ENCODE data around the gene CHRND. TPM values are rescaled to one million over a fixed set of nuclear protein-coding genes. Genes with fewer than 3 reads are reported as not detected.

The CHRND gene
- total and polyA plus RNA-seq, 2 of the 4 experiments (the other 2 are of a cell fraction): not detected

DNA sequence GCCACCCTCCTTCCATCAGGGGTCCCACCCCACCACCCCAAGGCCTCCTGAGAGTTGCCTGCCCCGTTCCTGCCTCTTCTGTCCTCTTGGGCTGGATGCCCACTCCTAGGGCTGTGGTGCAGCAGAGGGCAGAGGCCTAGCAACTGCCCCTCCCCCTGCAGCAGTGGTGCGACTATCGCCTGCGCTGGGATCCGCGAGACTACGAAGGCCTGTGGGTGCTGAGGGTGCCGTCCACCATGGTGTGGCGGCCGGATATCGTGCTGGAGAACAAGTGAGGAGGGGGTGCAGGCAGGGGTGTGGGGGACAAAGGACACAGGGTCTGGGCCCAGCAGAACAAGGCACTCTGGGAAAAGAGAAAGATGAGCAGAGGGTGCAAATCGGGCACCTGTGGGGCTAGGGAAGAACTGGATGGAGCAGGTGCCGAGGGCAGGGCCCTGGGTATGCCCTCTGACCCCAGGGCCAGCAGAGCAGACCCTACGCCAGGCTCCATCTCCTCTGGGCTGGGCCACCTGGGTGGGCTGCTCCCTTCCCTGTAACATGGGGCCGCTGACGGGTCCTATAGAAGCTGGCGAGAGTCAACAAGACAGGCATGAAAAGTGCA is 14.6 kb downstream of the CHRND start:
- H2BK5ac ChIP-seq (ENCODE audit: low read depth, low read length, poor library complexity, severe bottlenecking): no peak overlapping the region
- intact Hi-C loops (cut with micrococcal nuclease): no loop called here
- H3K23ac ChIP-seq (ENCODE audit: low read depth, low read length): no peak overlapping the region
- no peak overlapping the region for H4K91ac ChIP-seq (ENCODE audit: insufficient read depth, low read depth, low read length)
- no peaks in the 10 kb centered on the region; the same call in 1 of the 2 replicates for H3K4me1 ChIP-seq (ENCODE audit: control insufficient read depth, insufficient read depth, low read length)
- TF ChIP-seq, protein P1, sequence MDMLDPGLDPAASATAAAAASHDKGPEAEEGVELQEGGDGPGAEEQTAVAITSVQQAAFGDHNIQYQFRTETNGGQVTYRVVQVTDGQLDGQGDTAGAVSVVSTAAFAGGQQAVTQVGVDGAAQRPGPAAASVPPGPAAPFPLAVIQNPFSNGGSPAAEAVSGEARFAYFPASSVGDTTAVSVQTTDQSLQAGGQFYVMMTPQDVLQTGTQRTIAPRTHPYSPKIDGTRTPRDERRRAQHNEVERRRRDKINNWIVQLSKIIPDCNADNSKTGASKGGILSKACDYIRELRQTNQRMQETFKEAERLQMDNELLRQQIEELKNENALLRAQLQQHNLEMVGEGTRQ (IDR thresholded peaks at IDR 0.05; ENCODE audit: low read depth, low read length): no peak
- TF ChIP-seq MAFK (IDR thresholded peaks at IDR 0.05; ENCODE audit: low read depth, low read length): no peak
- TF ChIP-seq CEBPB (IDR thresholded peaks at IDR 0.05; ENCODE audit: low read depth, low read length): no peak
- TF ChIP-seq MAZ (IDR thresholded peaks at IDR 0.05; ENCODE audit: borderline replicate concordance, low read depth, low read length): no peak
- no peak for TF ChIP-seq BHLHE40 (IDR thresholded peaks at IDR 0.05; ENCODE audit: low read depth, low read length)
- TF ChIP-seq CHD1 (IDR thresholded peaks at IDR 0.05; ENCODE audit: low read depth, low read length): no peak
- TF ChIP-seq POLR2A (IDR thresholded peaks at IDR 0.05; ENCODE audit: low read depth, low read length): no peak
- TF ChIP-seq SMC3 (IDR thresholded peaks at IDR 0.05; ENCODE audit: low read depth, low read length): no peak
- no peak for TF ChIP-seq FOS (IDR thresholded peaks at IDR 0.05; ENCODE audit: low read depth, low read length)
- TF ChIP-seq, protein P2, sequence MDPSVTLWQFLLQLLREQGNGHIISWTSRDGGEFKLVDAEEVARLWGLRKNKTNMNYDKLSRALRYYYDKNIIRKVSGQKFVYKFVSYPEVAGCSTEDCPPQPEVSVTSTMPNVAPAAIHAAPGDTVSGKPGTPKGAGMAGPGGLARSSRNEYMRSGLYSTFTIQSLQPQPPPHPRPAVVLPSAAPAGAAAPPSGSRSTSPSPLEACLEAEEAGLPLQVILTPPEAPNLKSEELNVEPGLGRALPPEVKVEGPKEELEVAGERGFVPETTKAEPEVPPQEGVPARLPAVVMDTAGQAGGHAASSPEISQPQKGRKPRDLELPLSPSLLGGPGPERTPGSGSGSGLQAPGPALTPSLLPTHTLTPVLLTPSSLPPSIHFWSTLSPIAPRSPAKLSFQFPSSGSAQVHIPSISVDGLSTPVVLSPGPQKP (IDR thresholded peaks at IDR 0.05; ENCODE audit: borderline replicate concordance, low read depth, low read length): no peak
- no peak for TF ChIP-seq NFE2L2 (IDR thresholded peaks at IDR 0.05; ENCODE audit: low read depth, low read length)
- TF ChIP-seq MXI1 (IDR thresholded peaks at IDR 0.05; ENCODE audit: borderline replicate concordance, low read depth, low read length): no peak
- no peak for TF ChIP-seq RAD21 (IDR thresholded peaks at IDR 0.05; ENCODE audit: low read length)
- TF ChIP-seq CTCF (conservative IDR thresholded peaks at IDR 0.05; ENCODE audit: low read depth, low read length): no peak
- TF ChIP-seq RCOR1 (IDR thresholded peaks at IDR 0.05; ENCODE audit: insufficient replicate concordance, low read length): no peak
- in situ Hi-C loops (cut with MboI; ENCODE audit: low sequenced_read_pairs): no loop called here
- H4K5ac ChIP-seq (ENCODE audit: low read depth, low read length): no peak overlapping the region
- H3K27ac ChIP-seq (ENCODE audit: insufficient read depth, low read length): no peak overlapping the region
- H2AK5ac ChIP-seq (ENCODE audit: low read depth, low read length): no peak overlapping the region
- H3K9me1 ChIP-seq (ENCODE audit: insufficient read depth, low read length): 0 out of 2 replicates have a peak, but pooled peaks cover 5% of the 10 kb centered on the region
- no peaks in the 10 kb centered on the region for H3K79me1 ChIP-seq (ENCODE audit: low read depth in 1 of 2, low read length in 2 of 2)
- 90% methylated on average over 7 of the region's 17 CpGs; no CpG with 5 or more reads in 1 of the 2 experiments for WGBS, 2 experiments (ENCODE audit: extremely low coverage in 2 of 2, insufficient read length in 1 of 2)
- H2AFZ ChIP-seq (replicated peaks; ENCODE audit: low read length, poor library complexity): no peak overlapping the region
- ChIA-PET POLR2A (ENCODE audit: unreplicated experiment) (no interaction called here), CTCF (no interaction called here)
- no peak overlapping the region for H2BK20ac ChIP-seq (ENCODE audit: low read depth, low read length)
- no peak overlapping the region for H2AK9ac ChIP-seq (replicated peaks; ENCODE audit: low read depth, low read length, poor library complexity)
- no peak overlapping the region for H4K8ac ChIP-seq (ENCODE audit: low read depth in 2 of 2, low read length in 2 of 2)
- H3K4me3 ChIP-seq (ENCODE audit: insufficient read depth, low read depth, low read length): no peak overlapping the region
- BruUV-seq (replicated peaks): no TSS peak
- no peak overlapping the region for H3K56ac ChIP-seq (ENCODE audit: extremely low read depth, insufficient read depth, low read length)
- H3K18ac ChIP-seq (ENCODE audit: low read depth, low read length): no peak overlapping the region
- H3K9me3 ChIP-seq (ENCODE audit: control insufficient read depth, insufficient read depth, low read length): peaks cover 6% of the 10 kb centered on the region
- 0 out of 2 replicates have a peak, but pooled peaks cover 1% of the 10 kb centered on the region for H3K36me3 ChIP-seq (ENCODE audit: control insufficient read depth, insufficient read depth, low read length)
- ATAC-seq (ENCODE audit: low read depth): no peak
- peaks cover 17% of the 10 kb centered on the region for H3K27me3 ChIP-seq (ENCODE audit: control insufficient read depth, insufficient read depth, low read length)
- no peaks in the 10 kb centered on the region; the same call in 1 of the 2 replicates for H4K20me1 ChIP-seq (ENCODE audit: insufficient read depth, low read length)
- H3K4me2 ChIP-seq (ENCODE audit: low read depth, low read length): no peak overlapping the region
- no peak overlapping the region for H2BK15ac ChIP-seq (ENCODE audit: low read depth, low read length)
- DNase-seq: no peak
- H3K9ac ChIP-seq (ENCODE audit: low read depth, low read length): no peak overlapping the region
- H3K4ac ChIP-seq (ENCODE audit: low read depth, low read length): no peak overlapping the region
- no peak overlapping the region for H3K14ac ChIP-seq (replicated peaks; ENCODE audit: low read depth, low read length)
- dilution Hi-C loops (cut with HindIII; ENCODE audit: low sequenced_read_pairs, unreplicated experiment): no loop called here
- no peak overlapping the region for H2BK120ac ChIP-seq (ENCODE audit: low read depth, low read length)
